ENCODE measurements around the gene PGK1. TPM values are rescaled to one million over a fixed set of nuclear protein-coding genes. Genes with fewer than 3 reads are reported as not detected.
"Not testable (repeated sequence)": the region's sequence is repeated elsewhere in the genome, so short reads cannot be mapped to it uniquely, and the experiment has no call there.

PGK1 gene
- total RNA-seq, 3 donors from 2014 or later, result 122 to 149 (median 126) TPM

- intact Hi-C loops (cut with DNase I; ENCODE audit: low total_unique reads), result no loop called here
- H3K27ac ChIP-seq, result no peak overlapping the region
- TF ChIP-seq POLR2AphosphoS5 (IDR thresholded peaks at IDR 0.05) (no peak), POLR2A (IDR thresholded peaks at IDR 0.05) (no peak), CTCF (IDR thresholded peaks at IDR 0.05) (no peak)
- H3K9me3 ChIP-seq, result no peaks in the 10 kb centered on the region
- no peaks in the 10 kb centered on the region for H3K36me3 ChIP-seq
- no peak overlapping the region for H3K4me3 ChIP-seq
- H3K27me3 ChIP-seq, result peaks cover 0 to 11% of the 10 kb centered on the region in 2 donors
- H3K4me1 ChIP-seq, result no peaks in the 10 kb centered on the region
- no peak for DNase-seq (ENCODE audit: low spot score in 2 of 2)
Observed at GRCh38 chrX:78133238-78133960, 29.4 kb downstream of the PGK1 start.

GRCh38 chrX:78139160-78140123 is 35.4 kb downstream of the PGK1 start, which contains the start of gene TAF9B:
Gene TAF9B, minus strand, starts transcription at chrX:78139650. Its CDS starts 39 bp downstream, at chrX:78139611.
- intact Hi-C loops (cut with DNase I; ENCODE audit: low total_unique reads), result no loop called here
- H3K4me3 ChIP-seq, result peak within 1 kb of the TSS; percentile 71 to 76 (median 72)
- TF ChIP-seq POLR2A (IDR thresholded peaks at IDR 0.05) (no peak), POLR2AphosphoS5 (IDR thresholded peaks at IDR 0.05) (peak; percentile 67 to 73 (median 71))
- H3K36me3 ChIP-seq, result no peaks in the 10 kb centered on the region
- H3K4me1 ChIP-seq, result no peaks in the 10 kb centered on the region
- DNase-seq (ENCODE audit: low spot score in 2 of 2), result peak; percentile 75 to 78
- H3K27me3 ChIP-seq, result peaks cover 0 to 11% of the 10 kb centered on the region in 2 donors
- H3K27ac ChIP-seq, result peak within 1 kb of the TSS; percentile 86 to 93
- no peaks in the 10 kb centered on the region for H3K9me3 ChIP-seq

GRCh38 chrX:78140206-78140605 is 36.2 kb downstream of the PGK1 start:
- Histone ChIP-seq H3K4me3 (peak overlapping the region in 2 of 3 donors; percentile 72 to 76), H3K9me3 (no peaks in the 10 kb centered on the region), H3K36me3 (no peaks in the 10 kb centered on the region), H3K4me1 (no peaks in the 10 kb centered on the region), H3K27me3 (peaks cover 0 to 11% of the 10 kb centered on the region in 2 donors), H3K27ac (peak overlapping the region in 1 of 2 donors; percentile 93)
- DNase-seq (ENCODE audit: low spot score in 2 of 2), result no peak
- TF ChIP-seq POLR2A (IDR thresholded peaks at IDR 0.05), result no peak
- TF ChIP-seq CTCF (IDR thresholded peaks at IDR 0.05), result no peak
- TF ChIP-seq POLR2AphosphoS5 (IDR thresholded peaks at IDR 0.05), result no peak
- intact Hi-C loops (cut with DNase I; ENCODE audit: low total_unique reads), result no loop called here

GRCh38 chrX:78147002-78147540 is 43.0 kb downstream of the PGK1 start:
- H3K4me1 ChIP-seq; intact Hi-C loops (cut with DNase I; ENCODE audit: low total_unique reads); H3K4me3 ChIP-seq; H3K36me3 ChIP-seq; DNase-seq (ENCODE audit: low spot score in 2 of 2); H3K27ac ChIP-seq; H3K27me3 ChIP-seq: not testable (repeated sequence)
- peaks cover 20 to 38% of the 10 kb centered on the region in 2 donors for H3K9me3 ChIP-seq

GRCh38 chrX:78157373-78157772 is 53.3 kb downstream of the PGK1 start:
- H3K9me3 ChIP-seq; intact Hi-C loops (cut with DNase I; ENCODE audit: low total_unique reads); H3K36me3 ChIP-seq; DNase-seq (ENCODE audit: low spot score in 2 of 2); H3K4me1 ChIP-seq; H3K27me3 ChIP-seq; H3K4me3 ChIP-seq; H3K27ac ChIP-seq: not testable (repeated sequence)

- H3K36me3 ChIP-seq; H3K4me3 ChIP-seq; H3K27ac ChIP-seq; DNase-seq (ENCODE audit: low spot score in 2 of 2); H3K4me1 ChIP-seq; H3K27me3 ChIP-seq; intact Hi-C loops (cut with DNase I; ENCODE audit: low total_unique reads); H3K9me3 ChIP-seq: not testable (repeated sequence)
Observed at GRCh38 chrX:78157846-78158245, 53.8 kb downstream of the PGK1 start.

- H3K27ac ChIP-seq; H3K4me3 ChIP-seq; DNase-seq (ENCODE audit: low spot score in 2 of 2); H3K27me3 ChIP-seq; H3K4me1 ChIP-seq; H3K9me3 ChIP-seq; intact Hi-C loops (cut with DNase I; ENCODE audit: low total_unique reads); H3K36me3 ChIP-seq: not testable (repeated sequence)
Observed at GRCh38 chrX:78160711-78161110, 56.7 kb downstream of the PGK1 start.

GRCh38 chrX:78163175-78163574 is 59.1 kb downstream of the PGK1 start:
- H3K27me3 ChIP-seq; H3K36me3 ChIP-seq; H3K27ac ChIP-seq; intact Hi-C loops (cut with DNase I; ENCODE audit: low total_unique reads); H3K4me3 ChIP-seq; H3K4me1 ChIP-seq; DNase-seq (ENCODE audit: low spot score in 2 of 2); H3K9me3 ChIP-seq: not testable (repeated sequence)

Measured in breast epithelium (tissue), 4 donors.